ENCODE results near the gene RPLP2. TPM values are rescaled to one million over a fixed set of nuclear protein-coding genes. Genes with fewer than 3 reads are reported as not detected.
A peak's percentile ranks its signal among the peaks of the same experiment; 100 is the strongest.

The RPLP2 gene
- total and polyA plus RNA-seq, 7 experiments from 2014 or later, result 2,266 to 5,944 (median 4,844) TPM

- H3K4me3 ChIP-seq (ENCODE audit: low read length), result peak overlapping the region; percentile 83
- H3K27me3 Mint-ChIP-seq, result peaks cover 0 to 2% (median 0%) of the 10 kb centered on the region in 5 donors
- peaks cover 0 to 36% (median 0%) of the 10 kb centered on the region in 3 experiments for H3K36me3 ChIP-seq (ENCODE audit: control insufficient read depth in 2 of 3, insufficient read depth in 3 of 3, low read length in 3 of 3)
- no peaks in the 10 kb centered on the region for H3K9me3 ChIP-seq (ENCODE audit: control insufficient read depth in 2 of 3, low read length in 3 of 3)
- H3K9me3 Mint-ChIP-seq, result no peaks in the 10 kb centered on the region
- H3K27ac ChIP-seq (ENCODE audit: low read depth, low read length), result peak overlapping the region; percentile 89
- CTCF ChIA-PET, result no interaction called here
- peak overlapping the region; percentile 74 to 88 (median 86) for H3K4me3 Mint-ChIP-seq
- intact Hi-C loops (cut with micrococcal nuclease), result loop anchor here (1.0 to 10.0 kb wide), 8 partner anchors 10 to 543 kb away; partner anchors contain the start of genes AP2A2 (in 2 of the 2), BRSK2 (in 1 of the 2), CD151 (in 1 of the 2) and CRACR2B (in 1 of the 2)
- peak; percentile 35 for ATAC-seq
- H3K4me1 ChIP-seq (ENCODE audit: control insufficient read depth in 2 of 2, insufficient read depth in 2 of 2, low read length in 2 of 2), result peaks cover 16 to 21% of the 10 kb centered on the region in 2 donors
- H3K36me3 Mint-ChIP-seq, result peaks cover 0 to 4% (median 0%) of the 10 kb centered on the region in 5 donors
- H3K27me3 ChIP-seq (ENCODE audit: control insufficient read depth in 2 of 2, insufficient read depth in 2 of 2, low read length in 2 of 2), result no peaks in the 10 kb centered on the region
- DNase-seq, result no peak
- peak overlapping the region; percentile 28 to 89 (median 63) for H3K27ac Mint-ChIP-seq
- POLR2A ChIA-PET, result interaction anchor here (1.5 to 5.2 kb wide), 4 partner anchors 9 to 38 kb away, joined by 6 to 36 read pairs (median 22); partner anchors contain the start of genes CD151, CRACR2B, PIDD1 and PNPLA2
- H3K4me1 Mint-ChIP-seq, result peaks cover 5 to 36% (median 19%) of the 10 kb centered on the region in 7 donors
Measured at GRCh38 chr11:841981-842369, 32.2 kb downstream of the RPLP2 start.

DNA sequence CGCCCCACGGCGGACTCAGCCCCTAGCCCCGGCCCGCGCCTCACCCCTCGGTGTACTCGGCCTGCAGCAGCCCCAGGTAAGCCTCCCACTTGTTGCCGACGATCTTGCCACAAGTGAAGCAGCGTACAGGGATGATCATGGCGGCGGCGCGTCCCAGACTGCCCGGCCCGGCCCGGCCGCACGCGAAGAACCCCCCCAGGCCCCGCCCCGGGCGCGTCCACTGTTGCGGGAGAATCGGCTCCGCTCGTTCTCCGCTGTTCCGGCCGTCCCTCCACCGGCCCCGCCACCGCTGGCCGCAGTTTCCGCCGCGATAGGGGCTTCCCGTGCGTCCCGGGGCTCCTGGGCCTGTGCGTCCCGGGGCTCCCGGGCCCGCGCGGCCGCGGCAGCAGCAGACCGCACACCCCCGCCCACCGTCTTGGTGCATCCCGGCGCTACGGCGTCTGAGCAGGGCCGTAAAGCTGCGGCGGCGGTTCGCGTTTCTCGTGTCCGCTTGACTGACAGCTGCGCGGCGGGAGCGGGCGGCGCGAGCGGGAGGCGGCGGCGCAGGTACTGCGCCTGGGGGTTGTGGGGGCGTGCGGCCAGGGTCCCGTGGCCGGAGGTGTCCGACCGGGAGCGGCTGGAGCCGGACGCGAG is 32.7 kb downstream of the RPLP2 start, which contains the start of the genes POLR2L and TSPAN4:
POLR2L (minus strand) TSS at position 160 of the 633 bp plus-strand sequence; CDS start at position 139, 21 bp downstream.
TSPAN4 (plus strand) TSS at position 483 of the 633 bp plus-strand sequence. CDS start 7,453 bp downstream, outside the sequence.
- CTCF ChIA-PET, result no interaction called here
- Histone ChIP-seq H3K9me3 (ENCODE audit: control insufficient read depth in 2 of 3, low read length in 3 of 3) (no peaks in the 10 kb centered on the region), H3K27me3 (ENCODE audit: control insufficient read depth in 2 of 2, insufficient read depth in 2 of 2, low read length in 2 of 2) (no peaks in the 10 kb centered on the region), H3K4me3 (ENCODE audit: low read length) (peak within 1 kb of the TSS; percentile 83), H3K27ac (ENCODE audit: low read depth, low read length) (peak within 1 kb of the TSS; percentile 89), H3K4me1 (ENCODE audit: control insufficient read depth in 2 of 2, insufficient read depth in 2 of 2, low read length in 2 of 2) (peaks cover 16 to 21% of the 10 kb centered on the region in 2 donors), H3K36me3 (ENCODE audit: control insufficient read depth in 2 of 3, insufficient read depth in 3 of 3, low read length in 3 of 3) (peaks cover 0 to 31% (median 0%) of the 10 kb centered on the region in 3 experiments)
- POLR2A ChIA-PET, result interaction anchor here (0.6 to 5.2 kb wide), 8 partner anchors 9 to 145 kb away, joined by 3 to 36 read pairs (median 8); partner anchors contain the start of genes CD151, CRACR2B, PIDD1 and PNPLA2
- no peaks in the 10 kb centered on the region for H3K9me3 Mint-ChIP-seq
- intact Hi-C loops (cut with micrococcal nuclease), result loop anchor here (1.0 to 10.0 kb wide), 8 partner anchors 10 to 542 kb away; partner anchors contain the start of genes AP2A2 (in 2 of the 2), BRSK2 (in 1 of the 2), CD151 (in 1 of the 2) and CRACR2B (in 1 of the 2)
- H3K4me3 Mint-ChIP-seq, result peak within 1 kb of the TSS; percentile 74 to 89 (median 86)
- peaks cover 0 to 2% (median 0%) of the 10 kb centered on the region in 5 donors for H3K27me3 Mint-ChIP-seq
- peak; percentile 86 for ATAC-seq
- peak within 1 kb of the TSS; percentile 28 to 89 (median 70) for H3K27ac Mint-ChIP-seq
- H3K4me1 Mint-ChIP-seq, result peaks cover 5 to 36% (median 18%) of the 10 kb centered on the region in 7 donors
- peak; percentile 76 to 97 (median 81) for DNase-seq
- peaks cover 0 to 4% (median 0%) of the 10 kb centered on the region in 5 donors for H3K36me3 Mint-ChIP-seq

GRCh38 chr11:843086-843734 is 33.4 kb downstream of the RPLP2 start:
- Mint-ChIP-seq H3K4me1 (peaks cover 5 to 36% (median 18%) of the 10 kb centered on the region in 7 donors), H3K27ac (peak overlapping the region in 4 of 9 donors; percentile 28 to 70 (median 54)), H3K27me3 (peaks cover 0 to 2% (median 0%) of the 10 kb centered on the region in 5 donors), H3K4me3 (peak overlapping the region; percentile 69 to 89 (median 78)), H3K9me3 (no peaks in the 10 kb centered on the region), H3K36me3 (peaks cover 0 to 4% (median 0%) of the 10 kb centered on the region in 5 donors)
- H3K36me3 ChIP-seq (ENCODE audit: control insufficient read depth in 2 of 3, insufficient read depth in 3 of 3, low read length in 3 of 3), result peaks cover 0 to 25% (median 0%) of the 10 kb centered on the region in 3 experiments
- no peaks in the 10 kb centered on the region for H3K9me3 ChIP-seq (ENCODE audit: control insufficient read depth in 2 of 3, low read length in 3 of 3)
- peaks cover 16 to 21% of the 10 kb centered on the region in 2 donors for H3K4me1 ChIP-seq (ENCODE audit: control insufficient read depth in 2 of 2, insufficient read depth in 2 of 2, low read length in 2 of 2)
- DNase-seq (no peak), ATAC-seq (no peak)
- peak overlapping the region; percentile 89 for H3K27ac ChIP-seq (ENCODE audit: low read depth, low read length)
- ChIA-PET CTCF (no interaction called here), POLR2A (interaction anchor here (0.6 to 5.2 kb wide), 8 partner anchors 10 to 144 kb away, joined by 3 to 36 read pairs (median 8); partner anchors contain the start of genes CD151, CRACR2B, PIDD1 and PNPLA2)
- H3K4me3 ChIP-seq (ENCODE audit: low read length), result peak overlapping the region; percentile 83
- intact Hi-C loops (cut with micrococcal nuclease), result loop anchor here (2.0 to 10.0 kb wide), 3 partner anchors 16 to 542 kb away; partner anchors contain the start of genes AP2A2 (in 1 of the 2), BRSK2 (in 1 of the 2) and CRACR2B (in 1 of the 2)
- H3K27me3 ChIP-seq (ENCODE audit: control insufficient read depth in 2 of 2, insufficient read depth in 2 of 2, low read length in 2 of 2), result no peaks in the 10 kb centered on the region

- peaks cover 0 to 6% of the 10 kb centered on the region in 2 donors for H3K27me3 ChIP-seq (ENCODE audit: control insufficient read depth in 2 of 2, insufficient read depth in 2 of 2, low read length in 2 of 2)
- Mint-ChIP-seq H3K9me3 (no peaks in the 10 kb centered on the region), H3K27me3 (peaks cover 0 to 8% (median 0%) of the 10 kb centered on the region in 5 donors), H3K27ac (peak overlapping the region in 5 of 9 donors; percentile 28 to 70 (median 46)), H3K4me1 (peaks cover 5 to 36% (median 22%) of the 10 kb centered on the region in 7 donors), H3K36me3 (no peaks in the 10 kb centered on the region), H3K4me3 (peak overlapping the region; percentile 69 to 89 (median 78))
- no peak overlapping the region for H3K27ac ChIP-seq (ENCODE audit: low read depth, low read length)
- H3K9me3 ChIP-seq (ENCODE audit: control insufficient read depth in 2 of 3, low read length in 3 of 3), result no peaks in the 10 kb centered on the region
- peaks cover 24 to 26% of the 10 kb centered on the region in 2 donors for H3K4me1 ChIP-seq (ENCODE audit: control insufficient read depth in 2 of 2, insufficient read depth in 2 of 2, low read length in 2 of 2)
- POLR2A ChIA-PET, result interaction anchor here (1.1 to 5.2 kb wide), 6 partner anchors 11 to 67 kb away, joined by 3 to 36 read pairs (median 10); partner anchors contain the start of genes CD151, CRACR2B, PNPLA2 and RPLP2
- ATAC-seq (peak; percentile 16), DNase-seq (no peak)
- H3K36me3 ChIP-seq (ENCODE audit: control insufficient read depth in 2 of 3, insufficient read depth in 3 of 3, low read length in 3 of 3), result peaks cover 0 to 17% (median 0%) of the 10 kb centered on the region in 3 experiments
- no peak overlapping the region for H3K4me3 ChIP-seq (ENCODE audit: low read length)
- CTCF ChIA-PET, result interaction anchor here (0.6 to 1.2 kb wide), 2 partner anchors 123 to 207 kb away, joined by 3 read pairs; no protein-coding TSS in a partner anchor
- intact Hi-C loops (cut with micrococcal nuclease), result loop anchor here (2.0 to 10.0 kb wide), 3 partner anchors 17 to 541 kb away; partner anchors contain the start of genes AP2A2 (in 1 of the 2), BRSK2 (in 1 of the 2) and CRACR2B (in 1 of the 2)
Measured at GRCh38 chr11:843818-844692, 34.3 kb downstream of the RPLP2 start.

- ChIA-PET POLR2A (interaction anchor here (1.0 to 4.8 kb wide), 2 partner anchors 17 to 206 kb away, joined by 3 to 32 read pairs; partner anchors contain the start of gene CRACR2B), CTCF (interaction anchor here (1.2 kb wide), 1 partner anchor 124 kb away, joined by 3 read pairs; no protein-coding TSS in a partner anchor)
- no peak overlapping the region for H3K27ac ChIP-seq (ENCODE audit: low read depth, low read length)
- intact Hi-C loops (cut with micrococcal nuclease), result loop anchor here (5.0 to 10.0 kb wide), 3 partner anchors 67 to 540 kb away; partner anchors contain the start of genes BRSK2 (in 1 of the 2) and CHID1 (in 1 of the 2)
- Mint-ChIP-seq H3K27me3 (peaks cover 0 to 11% (median 0%) of the 10 kb centered on the region in 5 donors), H3K9me3 (no peaks in the 10 kb centered on the region), H3K36me3 (no peaks in the 10 kb centered on the region), H3K4me3 (peak overlapping the region in 3 of 10 donors; percentile 14 to 83 (median 56)), H3K27ac (no peak overlapping the region), H3K4me1 (peaks cover 5 to 32% (median 22%) of the 10 kb centered on the region in 7 donors)
- no peaks in the 10 kb centered on the region for H3K9me3 ChIP-seq (ENCODE audit: control insufficient read depth in 2 of 3, low read length in 3 of 3)
- no peak overlapping the region for H3K4me3 ChIP-seq (ENCODE audit: low read length)
- ATAC-seq, result peak; percentile 8
- no peak for DNase-seq
- H3K36me3 ChIP-seq (ENCODE audit: control insufficient read depth in 2 of 3, insufficient read depth in 3 of 3, low read length in 3 of 3), result peaks cover 0 to 8% (median 0%) of the 10 kb centered on the region in 3 experiments
- peaks cover 0 to 6% of the 10 kb centered on the region in 2 donors for H3K27me3 ChIP-seq (ENCODE audit: control insufficient read depth in 2 of 2, insufficient read depth in 2 of 2, low read length in 2 of 2)
- peaks cover 23 to 26% of the 10 kb centered on the region in 2 donors for H3K4me1 ChIP-seq (ENCODE audit: control insufficient read depth in 2 of 2, insufficient read depth in 2 of 2, low read length in 2 of 2)
Measured at GRCh38 chr11:844693-845644, 35.2 kb downstream of the RPLP2 start.

Measured in naive thymus-derived CD4-positive, alpha-beta T cell (primary cell).